Measurements from ENCODE around the gene GPHA2. TPM values are rescaled to one million over a fixed set of nuclear protein-coding genes. Genes with fewer than 3 reads are reported as not detected.

The GPHA2 gene
- total and polyA plus RNA-seq, 2 of the 13 experiments (the other 11 are each of a cell fraction or from before 2014, with no cell fraction given), result 13.0 to 19.1 TPM

DNA sequence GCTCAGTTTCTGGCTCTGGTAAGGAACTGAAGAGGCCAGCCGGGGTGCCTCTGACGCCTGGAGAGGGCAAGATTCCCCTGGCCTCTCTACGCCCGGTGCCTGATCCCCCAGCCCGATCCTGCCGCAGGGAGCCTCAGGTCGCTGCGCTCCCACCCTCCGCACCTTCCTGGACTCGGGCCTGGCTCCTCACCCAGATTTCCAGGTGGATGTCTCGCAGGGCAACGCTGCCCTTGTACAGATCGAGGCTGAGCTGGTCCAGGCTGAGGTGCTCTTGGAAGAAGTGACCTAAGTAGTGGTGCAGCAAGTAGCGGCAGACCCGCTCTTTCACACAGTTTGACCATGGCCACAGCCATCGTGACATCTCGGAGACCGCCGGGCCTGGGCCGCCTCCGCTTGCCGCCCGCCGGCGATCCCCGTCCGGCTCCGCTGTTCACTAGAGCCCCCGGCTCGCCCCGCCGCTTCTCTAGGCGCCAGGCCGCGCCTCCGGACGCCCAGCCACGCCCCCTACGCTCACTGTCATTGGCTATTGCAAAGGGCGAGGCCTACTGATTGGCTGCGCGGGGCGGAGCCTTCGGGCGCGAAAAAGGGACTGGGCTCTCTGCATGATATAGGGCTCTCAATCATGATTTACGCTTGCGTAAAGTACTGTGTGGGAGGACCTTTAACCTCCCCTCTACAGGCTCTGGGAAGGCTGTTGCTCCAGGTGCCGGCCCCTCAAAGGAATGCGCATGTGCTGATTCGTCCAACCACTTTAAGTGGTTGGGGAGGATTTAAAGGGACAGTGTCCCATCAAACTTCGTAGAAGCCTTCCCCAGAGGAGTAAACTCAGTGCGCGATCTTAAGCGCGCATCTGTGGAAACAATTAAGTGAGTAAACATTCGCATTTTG is 18.7 kb downstream of the GPHA2 start, which contains the start of gene ATG2A (continued):
- peak; percentile 56; the same call in 1 of the 2 replicates for TF ChIP-seq ZNF652 (CRISPR knock-in tag; IDR thresholded peaks at IDR 0.05; ENCODE audit: borderline replicate concordance, low read depth)
- TF ChIP-seq ZNF333 (CRISPR knock-in tag; IDR thresholded peaks at IDR 0.05; ENCODE audit: borderline replicate concordance), result peak; percentile 32; the same call in 1 of the 2 replicates
- TF ChIP-seq GZF1 (CRISPR knock-in tag; IDR thresholded peaks at IDR 0.05), result 0 out of 2 replicates have a peak, but pooled peaks have one; percentile 39
- TF ChIP-seq, protein P1, sequence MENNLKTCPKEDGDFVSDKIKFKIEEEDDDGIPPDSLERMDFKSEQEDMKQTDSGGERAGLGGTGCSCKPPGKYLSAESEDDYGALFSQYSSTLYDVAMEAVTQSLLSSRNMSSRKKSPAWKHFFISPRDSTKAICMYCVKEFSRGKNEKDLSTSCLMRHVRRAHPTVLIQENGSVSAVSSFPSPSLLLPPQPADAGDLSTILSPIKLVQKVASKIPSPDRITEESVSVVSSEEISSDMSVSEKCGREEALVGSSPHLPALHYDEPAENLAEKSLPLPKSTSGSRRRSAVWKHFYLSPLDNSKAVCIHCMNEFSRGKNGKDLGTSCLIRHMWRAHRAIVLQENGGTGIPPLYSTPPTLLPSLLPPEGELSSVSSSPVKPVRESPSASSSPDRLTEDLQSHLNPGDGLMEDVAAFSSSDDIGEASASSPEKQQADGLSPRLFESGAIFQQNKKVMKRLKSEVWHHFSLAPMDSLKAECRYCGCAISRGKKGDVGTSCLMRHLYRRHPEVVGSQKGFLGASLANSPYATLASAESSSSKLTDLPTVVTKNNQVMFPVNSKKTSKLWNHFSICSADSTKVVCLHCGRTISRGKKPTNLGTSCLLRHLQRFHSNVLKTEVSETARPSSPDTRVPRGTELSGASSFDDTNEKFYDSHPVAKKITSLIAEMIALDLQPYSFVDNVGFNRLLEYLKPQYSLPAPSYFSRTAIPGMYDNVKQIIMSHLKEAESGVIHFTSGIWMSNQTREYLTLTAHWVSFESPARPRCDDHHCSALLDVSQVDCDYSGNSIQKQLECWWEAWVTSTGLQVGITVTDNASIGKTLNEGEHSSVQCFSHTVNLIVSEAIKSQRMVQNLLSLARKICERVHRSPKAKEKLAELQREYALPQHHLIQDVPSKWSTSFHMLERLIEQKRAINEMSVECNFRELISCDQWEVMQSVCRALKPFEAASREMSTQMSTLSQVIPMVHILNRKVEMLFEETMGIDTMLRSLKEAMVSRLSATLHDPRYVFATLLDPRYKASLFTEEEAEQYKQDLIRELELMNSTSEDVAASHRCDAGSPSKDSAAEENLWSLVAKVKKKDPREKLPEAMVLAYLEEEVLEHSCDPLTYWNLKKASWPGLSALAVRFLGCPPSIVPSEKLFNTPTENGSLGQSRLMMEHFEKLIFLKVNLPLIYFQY (CRISPR knock-in tag; IDR thresholded peaks at IDR 0.05; ENCODE audit: borderline replicate concordance), result no peak
- peak; percentile 72 for TF ChIP-seq ZSCAN25 (CRISPR knock-in tag; IDR thresholded peaks at IDR 0.05)
- TF ChIP-seq FIP1L1 (IDR thresholded peaks at IDR 0.05; ENCODE audit: borderline replicate concordance, insufficient read depth, low read depth, low read length), result no peak
- TF ChIP-seq TCF12 (IDR thresholded peaks at IDR 0.05), result no peak
- TF ChIP-seq TCF12 (CRISPR knock-in tag; IDR thresholded peaks at IDR 0.05), result no peak
- TF ChIP-seq, protein P2, sequence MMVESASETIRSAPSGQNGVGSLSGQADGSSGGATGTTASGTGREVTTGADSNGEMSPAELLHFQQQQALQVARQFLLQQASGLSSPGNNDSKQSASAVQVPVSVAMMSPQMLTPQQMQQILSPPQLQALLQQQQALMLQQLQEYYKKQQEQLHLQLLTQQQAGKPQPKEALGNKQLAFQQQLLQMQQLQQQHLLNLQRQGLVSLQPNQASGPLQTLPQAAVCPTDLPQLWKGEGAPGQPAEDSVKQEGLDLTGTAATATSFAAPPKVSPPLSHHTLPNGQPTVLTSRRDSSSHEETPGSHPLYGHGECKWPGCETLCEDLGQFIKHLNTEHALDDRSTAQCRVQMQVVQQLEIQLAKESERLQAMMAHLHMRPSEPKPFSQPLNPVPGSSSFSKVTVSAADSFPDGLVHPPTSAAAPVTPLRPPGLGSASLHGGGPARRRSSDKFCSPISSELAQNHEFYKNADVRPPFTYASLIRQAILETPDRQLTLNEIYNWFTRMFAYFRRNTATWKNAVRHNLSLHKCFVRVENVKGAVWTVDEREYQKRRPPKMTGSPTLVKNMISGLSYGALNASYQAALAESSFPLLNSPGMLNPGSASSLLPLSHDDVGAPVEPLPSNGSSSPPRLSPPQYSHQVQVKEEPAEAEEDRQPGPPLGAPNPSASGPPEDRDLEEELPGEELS (CRISPR knock-in tag; IDR thresholded peaks at IDR 0.05), result no peak
- TF ChIP-seq, protein P3, sequence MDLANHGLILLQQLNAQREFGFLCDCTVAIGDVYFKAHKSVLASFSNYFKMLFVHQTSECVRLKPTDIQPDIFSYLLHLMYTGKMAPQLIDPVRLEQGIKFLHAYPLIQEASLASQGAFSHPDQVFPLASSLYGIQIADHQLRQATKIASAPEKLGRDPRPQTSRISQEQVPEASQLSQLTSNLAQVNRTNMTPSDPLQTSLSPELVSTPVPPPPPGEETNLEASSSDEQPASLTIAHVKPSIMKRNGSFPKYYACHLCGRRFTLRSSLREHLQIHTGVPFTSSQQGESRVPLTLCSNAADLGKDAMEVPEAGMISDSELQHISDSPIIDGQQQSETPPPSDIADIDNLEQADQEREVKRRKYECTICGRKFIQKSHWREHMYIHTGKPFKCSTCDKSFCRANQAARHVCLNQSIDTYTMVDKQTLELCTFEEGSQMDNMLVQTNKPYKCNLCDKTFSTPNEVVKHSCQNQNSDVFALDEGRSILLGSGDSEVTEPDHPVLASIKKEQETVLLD (CRISPR knock-in tag; IDR thresholded peaks at IDR 0.05; ENCODE audit: low read depth), result no peak
- TF ChIP-seq NCOR1 (IDR thresholded peaks at IDR 0.05; ENCODE audit: borderline replicate concordance, low read length), result no peak; the same call in 1 of the 2 replicates
- no peak for TF ChIP-seq MED13 (CRISPR knock-in tag; IDR thresholded peaks at IDR 0.05)

Measured in HepG2 (cell line).